Keratinocyte (primary cell): ENCODE data around the gene GRAMD1B. TPM values are rescaled to one million over a fixed set of nuclear protein-coding genes. Genes with fewer than 3 reads are reported as not detected.

ENCODE experiments used
- DNase-seq: peaks from one replicate; pipeline ENCODE4 v3.0.0-alpha.2; 2011; ENCODE audit warnings: low read depth, missing footprints, low spot score
- FAIRE-seq: peaks from 2 replicates; lab custom pipeline; 2011; peaks lifted over from hg19 to GRCh38; lab: Jason Lieb, UNC
- H2AFZ ChIP-seq: 2 replicates; pipeline ENCODE4 v1.6.0; 2012; ENCODE audit warnings: low read length, control low read depth, inconsistent platforms; ENCODE audit not compliant: control insufficient read depth
- H3K27ac ChIP-seq: 2 replicates; pipeline ENCODE4 v1.5.1; 2011; ENCODE audit warnings: low read length; ENCODE audit not compliant: control insufficient read depth, insufficient read depth
- H3K27me3 ChIP-seq: 3 replicates; pipeline ENCODE4 v1.6.0; 2011; ENCODE audit warnings: low read length; ENCODE audit not compliant: control insufficient read depth, insufficient read depth; ENCODE audit errors: extremely low read depth
- H3K36me3 ChIP-seq, 2 experiments: 2 replicates in 1 of 2; 3 replicates in 1 of 2; pipeline ENCODE4 v1.5.1; 2011; ENCODE audit warnings: low read length in 2 of 2, mild to moderate bottlenecking in 1 of 2; ENCODE audit not compliant: control insufficient read depth in 2 of 2, insufficient read depth in 2 of 2; ENCODE audit errors: extremely low read depth in 1 of 2
- H3K4me1 ChIP-seq: 3 replicates; pipeline ENCODE4 v1.5.1; 2011; ENCODE audit warnings: low read length; ENCODE audit not compliant: control insufficient read depth, insufficient read depth; ENCODE audit errors: extremely low read depth
- H3K4me2 ChIP-seq: 3 replicates; pipeline ENCODE4 v1.6.0; 2011; ENCODE audit warnings: low read depth, low read length; ENCODE audit not compliant: control insufficient read depth, insufficient read depth; ENCODE audit errors: extremely low read depth
- H3K4me3 ChIP-seq, 3 experiments: fragments of 200-600 bp in 1 of 3; sonication (generic) in 1 of 3; 2 replicates in 2 of 3; 3 replicates in 1 of 3; pipeline ENCODE4 v1.5.1; 2011 to 2016; ENCODE audit warnings: low read length in 3 of 3, mild to moderate bottlenecking in 3 of 3, control low read depth in 2 of 3, inconsistent platforms in 1 of 3, low read depth in 1 of 3, mixed read lengths in 1 of 3, mixed run types in 1 of 3, moderate library complexity in 1 of 3; ENCODE audit not compliant: control insufficient read depth in 2 of 3, insufficient read depth in 2 of 3; ENCODE audit errors: extremely low read depth in 1 of 3
- H3K79me2 ChIP-seq: 2 replicates; pipeline ENCODE4 v1.6.0; 2012; ENCODE audit warnings: low read length; ENCODE audit not compliant: control insufficient read depth, insufficient read depth
- H3K9ac ChIP-seq: 3 replicates; pipeline ENCODE4 v1.6.0; 2011; ENCODE audit warnings: low read length; ENCODE audit not compliant: control insufficient read depth, insufficient read depth; ENCODE audit errors: extremely low read depth
- H3K9me1 ChIP-seq: 3 replicates; pipeline ENCODE4 v1.6.0; 2011; ENCODE audit warnings: low read length; ENCODE audit not compliant: control insufficient read depth, insufficient read depth; ENCODE audit errors: extremely low read depth
- H3K9me3 ChIP-seq: 2 replicates; pipeline ENCODE4 v1.5.1; 2012; ENCODE audit warnings: low read depth, low read length; ENCODE audit not compliant: control insufficient read depth
- H4K20me1 ChIP-seq: 3 replicates; pipeline ENCODE4 v1.6.0; 2011; ENCODE audit warnings: low read length; ENCODE audit not compliant: control insufficient read depth, insufficient read depth; ENCODE audit errors: extremely low read depth
- EZH2 ChIP-seq: IDR thresholded peaks from one replicate; pipeline ENCODE4 v1.6.1; 2012; ENCODE audit warnings: inconsistent platforms, mild to moderate bottlenecking, low read length, moderate library complexity
- dilution Hi-C: fragments of 300-500 bp; cut with MboI; formaldehyde crosslinking; loops from one replicate; pipeline ENCODE4 v1.7.0; 2020; ENCODE audit warnings: low sequenced_read_pairs; ENCODE audit not compliant: extremely low pct_ligation_motif_present
- polyA plus RNA-seq, 5 experiments: library from polyadenylated mRNA; depleted of rRNA in 3 of 5; stranded (reverse) in 3 of 5; stranded (forward) in 1 of 5; unstranded in 1 of 5; fragments of >200 nt; gene quantifications; 1 replicate in 1 of 5; 2 replicates in 3 of 5; 3 replicates in 1 of 5; pipeline versions ENCODE4 v1.2.1 to v1.2.3, GENCODE V29; 2011 to 2012; ENCODE audit warnings: missing spikeins in 2 of 5, low read depth in 1 of 5, low replicate concordance in 1 of 5
- TF ChIP-seq, protein P1 (sequence below), 3 experiments: IDR thresholded peaks in 1 of 3; conservative IDR thresholded peaks in 1 of 3; optimal IDR thresholded peaks in 1 of 3; 2 replicates in 2 of 3; 3 replicates in 1 of 3; pipeline versions ENCODE3 to v1.5.1; 2011; ENCODE audit warnings: low read length in 3 of 3, mild to moderate bottlenecking in 3 of 3, moderate library complexity in 2 of 3, control low read depth in 1 of 3, inconsistent platforms in 1 of 3; ENCODE audit not compliant: insufficient read depth in 2 of 3; ENCODE audit errors: extremely low read depth in 1 of 3

The GRAMD1B gene
- polyA plus RNA-seq, 1 donor (not counting 4 experiments of a cell fraction or from before 2014, with no cell fraction given) = 0.04 TPM

DNA sequence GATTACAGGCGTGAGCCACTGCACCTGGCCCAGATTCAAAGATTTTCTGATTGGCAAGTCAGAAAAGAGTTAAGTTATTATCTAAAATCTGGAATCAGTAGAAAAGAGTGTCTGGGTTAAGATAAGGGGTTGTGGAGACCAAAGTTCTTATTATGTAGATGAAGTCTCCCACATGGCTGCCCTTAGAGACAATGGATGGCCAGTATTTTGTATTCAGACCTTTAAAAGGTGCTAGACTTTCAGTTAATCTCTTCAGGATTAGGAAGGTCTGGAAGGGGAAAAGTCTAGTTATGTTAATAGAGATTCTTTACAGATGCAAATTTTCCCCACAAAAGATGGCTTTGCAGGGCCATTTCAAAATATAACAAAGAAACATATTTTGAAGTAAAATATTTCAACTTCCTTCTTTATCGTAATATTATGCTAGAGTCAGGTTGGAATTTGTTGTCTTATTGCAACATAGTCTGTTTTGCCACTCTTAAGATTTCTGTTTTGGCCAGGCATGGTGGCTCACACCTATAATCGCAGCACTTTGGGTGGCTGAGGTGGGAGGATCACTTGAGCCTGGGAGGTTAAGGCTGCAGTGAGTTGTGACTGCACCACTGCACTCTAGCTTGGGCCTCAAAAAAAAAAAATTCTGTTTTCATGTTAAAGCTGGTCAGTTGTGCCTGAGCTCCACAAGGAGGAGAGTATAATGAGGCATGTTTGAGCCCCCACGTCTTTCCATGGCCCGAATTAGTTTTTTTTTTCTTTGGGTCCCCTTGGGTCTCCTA lies 14.0 kb downstream of the GRAMD1B start:
- Histone ChIP-seq H3K9me3 (no peaks in the 10 kb centered on the region), H3K9ac (no peak overlapping the region), H3K36me3 (no peaks in the 10 kb centered on the region), H4K20me1 (no peaks in the 10 kb centered on the region), H2AFZ (no peak overlapping the region), H3K27ac (no peak overlapping the region), H3K4me2 (no peak overlapping the region), H3K4me1 (no peaks in the 10 kb centered on the region), H3K79me2 (no peaks in the 10 kb centered on the region), H3K9me1 (no peaks in the 10 kb centered on the region), H3K4me3 (no peak overlapping the region), H3K27me3 (peaks cover 1% of the 10 kb centered on the region)
- DNase-seq = no peak
- TF ChIP-seq EZH2 = no peak
- TF ChIP-seq, protein P1, sequence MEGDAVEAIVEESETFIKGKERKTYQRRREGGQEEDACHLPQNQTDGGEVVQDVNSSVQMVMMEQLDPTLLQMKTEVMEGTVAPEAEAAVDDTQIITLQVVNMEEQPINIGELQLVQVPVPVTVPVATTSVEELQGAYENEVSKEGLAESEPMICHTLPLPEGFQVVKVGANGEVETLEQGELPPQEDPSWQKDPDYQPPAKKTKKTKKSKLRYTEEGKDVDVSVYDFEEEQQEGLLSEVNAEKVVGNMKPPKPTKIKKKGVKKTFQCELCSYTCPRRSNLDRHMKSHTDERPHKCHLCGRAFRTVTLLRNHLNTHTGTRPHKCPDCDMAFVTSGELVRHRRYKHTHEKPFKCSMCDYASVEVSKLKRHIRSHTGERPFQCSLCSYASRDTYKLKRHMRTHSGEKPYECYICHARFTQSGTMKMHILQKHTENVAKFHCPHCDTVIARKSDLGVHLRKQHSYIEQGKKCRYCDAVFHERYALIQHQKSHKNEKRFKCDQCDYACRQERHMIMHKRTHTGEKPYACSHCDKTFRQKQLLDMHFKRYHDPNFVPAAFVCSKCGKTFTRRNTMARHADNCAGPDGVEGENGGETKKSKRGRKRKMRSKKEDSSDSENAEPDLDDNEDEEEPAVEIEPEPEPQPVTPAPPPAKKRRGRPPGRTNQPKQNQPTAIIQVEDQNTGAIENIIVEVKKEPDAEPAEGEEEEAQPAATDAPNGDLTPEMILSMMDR (optimal IDR thresholded peaks at IDR 0.05 in 1 of 3, IDR thresholded peaks at IDR 0.05 in 1 of 3, conservative IDR thresholded peaks at IDR 0.05 in 1 of 3; ENCODE audit: extremely low read depth in 1 of 3, insufficient read depth in 2 of 3, low read length in 3 of 3) = no peak
- dilution Hi-C loops = no loop called here
- FAIRE-seq = no peak

DNA sequence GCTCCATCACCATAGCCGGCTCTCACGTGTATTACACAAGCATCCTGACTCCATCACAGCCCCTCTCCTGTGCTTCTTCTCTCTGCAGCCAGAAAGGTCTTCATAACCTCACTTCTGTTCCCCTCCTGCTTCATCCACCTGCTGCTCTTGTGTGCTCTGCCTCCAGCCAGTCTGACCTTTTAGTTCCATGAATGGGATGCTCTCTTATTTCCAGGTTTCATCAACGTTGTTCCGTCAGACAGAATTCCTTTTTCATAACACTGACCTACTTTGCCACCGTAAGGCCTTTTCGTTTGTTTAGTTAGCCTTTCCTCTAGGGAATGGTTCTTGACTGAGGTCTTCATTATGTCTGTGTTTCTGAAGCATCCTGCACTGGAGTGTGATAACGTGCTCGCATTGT lies 18.8 kb downstream of the GRAMD1B start:
- H3K4me3 ChIP-seq = no peak overlapping the region
- no peaks in the 10 kb centered on the region for H3K36me3 ChIP-seq
- peaks cover under 1% of the 10 kb centered on the region for H3K4me1 ChIP-seq
- no peak overlapping the region for H3K4me2 ChIP-seq
- DNase-seq = no peak
- no peaks in the 10 kb centered on the region for H3K9me3 ChIP-seq
- H3K9ac ChIP-seq = no peak overlapping the region
- H3K9me1 ChIP-seq = no peaks in the 10 kb centered on the region
- H3K27me3 ChIP-seq = no peaks in the 10 kb centered on the region
- no peaks in the 10 kb centered on the region for H3K79me2 ChIP-seq
- no peaks in the 10 kb centered on the region for H4K20me1 ChIP-seq
- H2AFZ ChIP-seq = no peak overlapping the region
- TF ChIP-seq, protein P1 (optimal IDR thresholded peaks at IDR 0.05 in 1 of 3, IDR thresholded peaks at IDR 0.05 in 1 of 3, conservative IDR thresholded peaks at IDR 0.05 in 1 of 3; ENCODE audit: extremely low read depth in 1 of 3, insufficient read depth in 2 of 3, low read length in 3 of 3) = no peak
- TF ChIP-seq EZH2 = no peak
- FAIRE-seq = no peak
- dilution Hi-C loops = no loop called here
- no peak overlapping the region for H3K27ac ChIP-seq
